Ishikawa (cell line): Measurements from ENCODE around the gene BSDC1.

Experiments
- CEBPB ChIP-seq: IDR thresholded peaks from 2 replicates; pipeline ENCODE4 v1.6.1; 2012
- CREB1 ChIP-seq: IDR thresholded peaks from 2 replicates; pipeline ENCODE4 v1.6.1; 2012; ENCODE audit warnings: low read depth
- EGR1 ChIP-seq: IDR thresholded peaks from 2 replicates; pipeline ENCODE4 v1.6.1; 2012
- EP300 ChIP-seq: IDR thresholded peaks from 2 replicates; pipeline ENCODE4 v1.6.1; 2012; ENCODE audit warnings: borderline replicate concordance
- FOXM1 ChIP-seq: IDR thresholded peaks from 2 replicates; pipeline ENCODE4 v1.6.1; 2012; ENCODE audit warnings: low read depth, borderline replicate concordance
- NFIC ChIP-seq: IDR thresholded peaks from 2 replicates; pipeline ENCODE4 v1.6.1; 2012
- RAD21 ChIP-seq: IDR thresholded peaks from 2 replicates; pipeline ENCODE4 v1.6.1; 2012; ENCODE audit warnings: low read depth
- TAF1 ChIP-seq: IDR thresholded peaks from 2 replicates; pipeline ENCODE4 v1.6.1; 2012; ENCODE audit warnings: low read depth, mild to moderate bottlenecking
- TCF12 ChIP-seq: IDR thresholded peaks from 2 replicates; pipeline ENCODE4 v1.6.1; 2012; ENCODE audit warnings: low read depth
- TEAD4 ChIP-seq: IDR thresholded peaks from 2 replicates; pipeline ENCODE4 v1.6.1; 2012
- YY1 ChIP-seq: IDR thresholded peaks from 2 replicates; pipeline ENCODE4 v1.6.1; 2012; ENCODE audit warnings: low read depth
- ZBTB7A ChIP-seq: IDR thresholded peaks from 2 replicates; pipeline ENCODE4 v1.6.1; 2012; ENCODE audit warnings: low read depth
- TF ChIP-seq, protein P1 (sequence below): IDR thresholded peaks from 2 replicates; pipeline ENCODE4 v1.6.1; 2012
- TF ChIP-seq, protein P2 (sequence below): IDR thresholded peaks from 2 replicates; pipeline ENCODE4 v1.6.1; 2012
- TF ChIP-seq, protein P3 (sequence below): IDR thresholded peaks from 2 replicates; pipeline ENCODE4 v1.6.1; 2012; ENCODE audit warnings: low read depth, mild to moderate bottlenecking

Gene BSDC1

DNA sequence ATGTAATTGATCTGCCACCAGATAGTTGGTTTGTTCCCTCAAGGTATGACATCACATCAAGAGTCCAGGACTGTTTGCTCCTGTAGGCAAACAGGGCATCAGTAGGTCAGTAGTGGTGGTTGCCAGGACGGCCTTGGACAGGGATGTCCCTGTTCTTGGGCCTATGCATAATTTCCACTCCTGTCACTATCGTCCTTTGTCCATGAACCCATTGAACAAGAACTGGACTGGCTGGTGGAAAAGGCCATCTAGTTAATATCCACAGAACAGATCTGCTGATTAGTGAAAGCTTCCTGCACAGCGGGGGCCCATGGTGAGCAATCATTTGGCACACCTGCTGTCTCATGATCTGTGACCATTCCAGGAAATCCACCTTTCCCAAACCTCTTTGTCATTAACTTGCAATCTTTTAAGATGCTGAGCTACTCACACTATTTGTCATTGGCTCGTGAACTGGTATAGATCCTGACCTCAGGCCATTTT lies 12.4 kb upstream of the BSDC1 start:
- TF ChIP-seq RAD21 (no peak), TCF12 (no peak), NFIC (peak; percentile 51; the same call in 1 of the 2 replicates), FOXM1 (no peak), CREB1 (no peak), ZBTB7A (no peak), CEBPB (no peak), TEAD4 (0 out of 2 replicates have a peak, but pooled peaks have one; percentile 9), TAF1 (no peak), EP300 (no peak)
- TF ChIP-seq, protein P1, sequence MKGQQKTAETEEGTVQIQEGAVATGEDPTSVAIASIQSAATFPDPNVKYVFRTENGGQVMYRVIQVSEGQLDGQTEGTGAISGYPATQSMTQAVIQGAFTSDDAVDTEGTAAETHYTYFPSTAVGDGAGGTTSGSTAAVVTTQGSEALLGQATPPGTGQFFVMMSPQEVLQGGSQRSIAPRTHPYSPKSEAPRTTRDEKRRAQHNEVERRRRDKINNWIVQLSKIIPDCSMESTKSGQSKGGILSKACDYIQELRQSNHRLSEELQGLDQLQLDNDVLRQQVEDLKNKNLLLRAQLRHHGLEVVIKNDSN, result no peak

DNA sequence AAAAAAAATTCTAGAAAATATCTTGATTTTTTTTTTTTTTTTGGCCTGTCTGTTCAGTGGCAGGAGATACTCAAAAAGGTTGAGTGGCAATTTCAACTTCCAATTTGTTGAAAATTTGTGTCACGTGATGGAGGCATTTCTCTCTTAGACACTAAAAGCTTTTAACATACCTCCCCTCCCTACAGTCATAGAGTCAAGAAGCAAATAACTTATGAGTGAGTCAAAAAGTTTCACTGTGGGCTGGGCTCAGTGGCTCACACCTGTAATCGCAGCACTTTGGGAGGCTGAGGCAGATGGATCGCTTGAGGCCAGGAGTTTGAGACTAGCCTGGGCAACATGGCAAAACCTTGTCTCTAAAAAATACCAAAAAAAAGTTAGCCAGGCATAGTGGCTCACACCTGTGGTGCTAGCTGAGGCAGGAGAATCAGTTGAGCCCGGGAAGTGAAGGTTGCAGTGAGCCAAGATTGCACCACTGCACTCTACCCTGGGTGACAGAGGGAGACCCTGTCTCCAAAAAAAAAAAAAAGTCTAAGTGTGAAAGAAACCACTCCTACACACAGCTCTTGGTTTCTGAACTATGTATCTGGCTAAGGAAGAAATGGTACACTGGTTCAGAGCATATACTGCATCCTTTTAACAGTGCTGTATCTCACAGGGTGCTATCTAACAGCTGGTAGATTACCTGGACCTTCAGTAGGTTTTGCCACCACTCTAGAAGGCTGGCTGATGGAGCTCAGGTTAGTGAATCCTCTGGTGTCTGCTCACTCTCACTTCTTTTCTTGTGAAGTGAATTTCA lies 11.6 kb upstream of the BSDC1 start:
- TF ChIP-seq RAD21 (no peak), EGR1 (no peak), CEBPB (no peak), TEAD4 (no peak), TCF12 (no peak), ZBTB7A (no peak), NFIC (no peak), CREB1 (no peak)
- TF ChIP-seq, protein P1, result no peak
- TF ChIP-seq, protein P2, sequence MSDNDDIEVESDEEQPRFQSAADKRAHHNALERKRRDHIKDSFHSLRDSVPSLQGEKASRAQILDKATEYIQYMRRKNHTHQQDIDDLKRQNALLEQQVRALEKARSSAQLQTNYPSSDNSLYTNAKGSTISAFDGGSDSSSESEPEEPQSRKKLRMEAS, result no peak
- TF ChIP-seq, protein P3, sequence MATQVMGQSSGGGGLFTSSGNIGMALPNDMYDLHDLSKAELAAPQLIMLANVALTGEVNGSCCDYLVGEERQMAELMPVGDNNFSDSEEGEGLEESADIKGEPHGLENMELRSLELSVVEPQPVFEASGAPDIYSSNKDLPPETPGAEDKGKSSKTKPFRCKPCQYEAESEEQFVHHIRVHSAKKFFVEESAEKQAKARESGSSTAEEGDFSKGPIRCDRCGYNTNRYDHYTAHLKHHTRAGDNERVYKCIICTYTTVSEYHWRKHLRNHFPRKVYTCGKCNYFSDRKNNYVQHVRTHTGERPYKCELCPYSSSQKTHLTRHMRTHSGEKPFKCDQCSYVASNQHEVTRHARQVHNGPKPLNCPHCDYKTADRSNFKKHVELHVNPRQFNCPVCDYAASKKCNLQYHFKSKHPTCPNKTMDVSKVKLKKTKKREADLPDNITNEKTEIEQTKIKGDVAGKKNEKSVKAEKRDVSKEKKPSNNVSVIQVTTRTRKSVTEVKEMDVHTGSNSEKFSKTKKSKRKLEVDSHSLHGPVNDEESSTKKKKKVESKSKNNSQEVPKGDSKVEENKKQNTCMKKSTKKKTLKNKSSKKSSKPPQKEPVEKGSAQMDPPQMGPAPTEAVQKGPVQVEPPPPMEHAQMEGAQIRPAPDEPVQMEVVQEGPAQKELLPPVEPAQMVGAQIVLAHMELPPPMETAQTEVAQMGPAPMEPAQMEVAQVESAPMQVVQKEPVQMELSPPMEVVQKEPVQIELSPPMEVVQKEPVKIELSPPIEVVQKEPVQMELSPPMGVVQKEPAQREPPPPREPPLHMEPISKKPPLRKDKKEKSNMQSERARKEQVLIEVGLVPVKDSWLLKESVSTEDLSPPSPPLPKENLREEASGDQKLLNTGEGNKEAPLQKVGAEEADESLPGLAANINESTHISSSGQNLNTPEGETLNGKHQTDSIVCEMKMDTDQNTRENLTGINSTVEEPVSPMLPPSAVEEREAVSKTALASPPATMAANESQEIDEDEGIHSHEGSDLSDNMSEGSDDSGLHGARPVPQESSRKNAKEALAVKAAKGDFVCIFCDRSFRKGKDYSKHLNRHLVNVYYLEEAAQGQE, result no peak

DNA sequence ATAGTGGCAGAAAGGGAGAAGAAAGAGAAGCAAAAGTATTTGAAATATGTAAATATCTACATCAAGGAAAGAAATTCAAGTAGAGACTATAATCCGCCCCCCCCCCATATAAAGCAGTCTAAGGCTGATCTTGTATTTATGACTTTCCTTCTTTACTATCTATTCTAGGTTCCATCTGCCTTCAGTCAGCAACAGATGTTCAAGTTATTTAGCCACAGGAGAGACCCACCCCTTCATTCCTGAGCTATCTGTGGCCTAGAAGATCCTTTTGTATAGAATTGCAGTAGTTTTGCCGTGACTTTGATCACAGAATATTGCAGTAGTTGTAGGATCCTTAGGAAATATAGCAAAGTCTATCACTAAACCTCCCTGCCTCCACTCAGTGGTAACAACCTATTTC lies 10.7 kb upstream of the BSDC1 start:
- TF ChIP-seq CREB1 (no peak), NFIC (no peak), YY1 (no peak), EGR1 (no peak)

DNA sequence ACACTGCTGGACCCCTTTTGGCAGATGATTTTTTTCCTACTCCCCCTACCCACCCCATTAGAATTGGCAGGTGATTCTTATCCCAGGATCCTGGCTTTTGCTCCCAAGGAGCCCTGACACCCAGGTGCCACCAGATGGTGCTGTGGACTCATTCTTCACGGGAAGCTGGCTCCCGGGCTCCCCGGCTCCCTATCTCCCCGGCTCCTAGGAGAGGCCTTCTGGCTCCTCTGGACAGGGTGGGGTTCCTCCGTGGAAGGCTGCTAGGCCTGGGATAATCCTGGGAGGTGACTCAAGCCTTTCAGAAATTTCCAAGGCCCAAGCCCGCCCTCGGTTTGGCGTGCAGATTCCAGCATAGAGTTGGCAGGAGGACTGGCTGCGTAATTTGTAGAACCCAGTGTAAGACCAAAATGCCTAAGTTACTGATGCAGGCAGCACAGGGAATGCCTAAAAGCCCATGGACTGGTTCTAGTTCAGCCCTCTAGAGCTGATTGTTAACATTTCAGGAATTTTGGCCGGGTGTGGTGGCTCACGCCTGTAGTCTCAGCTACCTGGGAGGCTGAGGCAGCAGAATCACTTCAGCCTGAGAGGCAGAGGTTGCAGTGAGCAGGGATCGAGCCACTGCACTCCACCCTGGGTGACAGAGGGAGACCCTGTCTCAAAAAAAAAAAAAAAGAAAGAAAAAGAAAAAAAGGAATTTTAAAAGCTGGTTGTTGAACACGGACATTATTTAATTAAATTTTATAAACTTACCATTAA lies 6.8 kb upstream of the BSDC1 start:
- no peak for TF ChIP-seq TEAD4
- TF ChIP-seq FOXM1, result no peak
- TF ChIP-seq TAF1, result no peak
- peak; percentile 93 for TF ChIP-seq RAD21
- TF ChIP-seq, protein P3, result no peak

DNA sequence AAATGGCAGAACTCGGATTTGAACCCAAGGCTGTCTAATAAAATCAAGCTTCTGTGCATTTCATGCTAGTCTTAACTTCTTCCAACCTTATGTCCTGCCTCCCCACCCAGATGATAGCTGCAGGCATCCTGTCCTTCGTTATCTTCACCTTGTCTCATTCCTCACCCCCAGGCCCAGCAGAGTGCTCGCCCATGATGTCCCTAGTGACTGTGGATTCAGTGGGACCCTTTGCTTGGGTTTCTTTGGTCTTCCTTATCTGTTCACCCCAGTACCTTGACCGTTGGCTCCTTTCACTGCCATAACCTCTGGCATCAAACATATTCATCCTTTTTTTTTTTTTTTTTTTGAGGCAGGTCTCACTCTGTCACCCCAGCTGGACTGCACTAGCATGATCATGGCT lies 5.6 kb upstream of the BSDC1 start:
- TF ChIP-seq, protein P1, result no peak
- TF ChIP-seq CEBPB, result no peak
- TF ChIP-seq EP300, result no peak
- no peak for TF ChIP-seq EGR1
- TF ChIP-seq TAF1, result no peak
- TF ChIP-seq CREB1, result no peak
- TF ChIP-seq, protein P2, result no peak
- TF ChIP-seq FOXM1, result no peak
- no peak for TF ChIP-seq NFIC
- TF ChIP-seq TEAD4, result no peak
- no peak for TF ChIP-seq RAD21
- no peak for TF ChIP-seq YY1
- TF ChIP-seq, protein P3, result no peak
- TF ChIP-seq ZBTB7A, result no peak
- TF ChIP-seq TCF12, result no peak
